GM18508 (cell line): ENCODE results near the gene CFL1.
"Not testable (repeated sequence)": the region's sequence is repeated elsewhere in the genome, so short reads cannot be mapped to it uniquely, and the experiment has no call there.

Experiments
- ATAC-seq: cut with Tn5 transposase; IDR thresholded peaks from one replicate; pipeline ENCODE4 v1.9.1; 2021; ENCODE audit warnings: moderate number of reproducible peaks; ENCODE audit not compliant: insufficient read depth, unreplicated experiment

CFL1 gene

DNA sequence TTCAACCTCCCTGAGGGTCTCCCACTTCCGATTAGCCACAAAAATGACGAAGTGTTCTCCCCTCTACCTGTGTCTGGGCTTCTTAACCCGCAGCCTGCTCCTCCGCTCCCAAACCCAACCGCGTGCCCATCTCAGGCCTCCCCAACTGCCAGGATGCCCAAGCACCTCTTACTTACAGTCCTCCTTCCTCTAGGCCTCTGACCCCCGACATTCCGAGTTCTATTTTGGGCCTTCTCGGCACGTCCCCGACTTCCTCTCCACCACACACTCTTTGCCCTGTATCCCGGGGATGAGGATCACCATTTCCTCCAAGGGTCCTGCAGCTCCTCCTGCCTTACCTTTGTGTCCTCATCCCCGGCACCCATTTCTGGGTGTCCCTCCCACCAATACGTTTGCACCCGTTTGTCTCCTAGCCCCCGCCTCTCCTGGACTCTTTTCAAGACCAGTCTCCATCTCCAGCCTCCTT, 1.9 kb upstream of the CFL1 start:
- ATAC-seq, result no peak

GRCh38 chr11:65859095-65859811, 1.3 kb upstream of the CFL1 start:
- no peak for ATAC-seq

GRCh38 chr11:65858681-65859087, 704 bp upstream of the CFL1 start:
- no peak for ATAC-seq

DNA sequence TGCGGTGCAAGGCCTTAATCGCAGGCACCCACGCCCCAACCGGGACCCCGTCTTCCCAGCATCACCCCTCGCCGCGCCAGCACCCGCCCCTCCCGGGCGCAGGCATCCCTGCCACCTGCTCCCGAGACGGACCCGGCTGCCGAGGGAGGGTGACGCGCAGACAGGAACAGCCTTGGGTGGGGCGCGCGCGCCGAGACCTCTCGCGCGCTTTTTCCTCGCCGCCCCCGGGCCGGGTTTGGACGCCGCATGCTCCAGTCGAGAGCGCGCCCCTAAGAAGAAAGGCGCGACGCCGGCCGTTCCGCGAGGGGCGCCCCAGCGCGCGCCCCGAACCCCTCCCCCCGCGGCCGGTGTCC, 504 bp downstream of the CFL1 start:
- ATAC-seq, result no peak

GRCh38 chr11:65856689-65857499, 1.1 kb downstream of the CFL1 start:
- no peak for ATAC-seq

DNA sequence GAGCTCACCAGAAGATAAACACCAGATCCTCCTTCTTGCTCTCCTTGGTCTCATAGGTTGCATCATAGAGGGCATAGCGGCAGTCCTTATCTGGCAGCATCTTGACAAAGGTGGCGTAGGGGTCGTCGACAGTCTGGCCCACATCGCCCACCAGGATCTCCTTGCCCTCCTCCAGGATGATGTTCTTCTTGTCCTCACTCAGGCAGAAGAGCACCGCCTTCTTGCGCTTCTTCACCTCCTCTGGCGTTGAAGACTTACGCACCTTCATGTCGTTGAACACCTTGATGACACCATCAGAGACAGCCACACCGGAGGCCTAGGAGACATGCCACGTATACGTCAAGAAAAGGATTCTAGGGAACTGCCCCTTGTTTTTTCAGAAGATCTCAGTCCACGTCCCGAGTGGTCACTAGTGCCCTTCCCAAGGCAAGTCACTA, 2.0 kb downstream of the CFL1 start:
- ATAC-seq, result no peak

GRCh38 chr11:65854852-65855837, 2.8 kb downstream of the CFL1 start:
- ATAC-seq, result no peak

DNA sequence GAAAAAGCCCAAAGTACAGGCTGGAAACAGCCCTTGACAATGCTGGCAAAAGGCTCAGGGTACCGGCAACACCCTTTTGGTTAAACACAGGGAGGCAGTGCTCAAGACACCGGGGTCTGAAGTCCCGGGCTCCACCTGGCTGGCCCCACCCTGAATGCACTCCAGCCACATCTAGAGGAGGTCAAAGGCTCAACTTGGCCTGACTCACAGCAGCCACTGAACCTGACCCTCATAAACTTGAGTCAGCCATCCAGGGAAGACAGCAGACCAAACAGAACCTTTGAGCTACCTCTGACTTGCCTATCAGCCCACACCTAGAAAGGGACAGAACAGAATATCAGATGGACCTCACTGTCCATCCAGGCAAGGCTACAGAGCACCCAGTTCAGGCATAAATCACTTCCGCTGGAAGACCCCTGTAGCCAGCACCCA, 3.8 kb downstream of the CFL1 start:
- ATAC-seq, result no peak

DNA sequence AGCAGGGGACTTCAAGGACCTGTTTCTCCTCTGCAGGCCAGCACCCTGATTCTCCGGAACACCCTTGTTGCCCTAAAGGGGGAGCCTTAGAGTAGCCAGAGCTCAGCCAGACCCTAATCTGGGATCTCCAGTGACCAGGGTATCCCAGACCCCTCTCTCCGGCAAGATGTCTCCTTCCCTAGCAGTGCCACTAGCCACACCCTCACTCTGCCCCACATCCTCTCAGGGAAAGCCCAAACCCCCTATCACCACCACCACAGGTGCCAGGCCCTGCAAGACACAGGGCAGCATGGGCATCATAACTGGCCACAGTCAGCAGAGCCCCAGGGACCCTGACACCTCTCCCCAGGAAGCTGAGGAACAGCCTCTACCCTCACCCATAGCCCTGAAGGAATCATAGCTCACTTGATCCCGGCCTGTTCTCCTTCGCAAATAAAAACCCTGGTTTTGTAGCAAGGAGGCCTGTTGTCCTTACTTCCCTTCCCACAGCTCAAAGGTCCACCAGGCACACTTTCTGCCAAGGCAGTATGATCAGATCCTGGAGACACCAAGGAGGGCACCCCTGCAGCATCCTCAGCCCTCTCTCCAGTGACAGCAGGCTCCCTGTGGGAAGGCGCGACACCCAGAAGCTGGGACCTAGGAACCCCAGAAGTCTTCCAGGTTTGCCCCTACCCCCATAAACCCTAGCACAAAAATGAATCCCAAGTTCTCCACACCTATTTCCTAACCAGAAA, 4.6 kb downstream of the CFL1 start:
- no peak for ATAC-seq

GRCh38 chr11:65852508-65853245, 5.3 kb downstream of the CFL1 start:
- ATAC-seq, result no peak

DNA sequence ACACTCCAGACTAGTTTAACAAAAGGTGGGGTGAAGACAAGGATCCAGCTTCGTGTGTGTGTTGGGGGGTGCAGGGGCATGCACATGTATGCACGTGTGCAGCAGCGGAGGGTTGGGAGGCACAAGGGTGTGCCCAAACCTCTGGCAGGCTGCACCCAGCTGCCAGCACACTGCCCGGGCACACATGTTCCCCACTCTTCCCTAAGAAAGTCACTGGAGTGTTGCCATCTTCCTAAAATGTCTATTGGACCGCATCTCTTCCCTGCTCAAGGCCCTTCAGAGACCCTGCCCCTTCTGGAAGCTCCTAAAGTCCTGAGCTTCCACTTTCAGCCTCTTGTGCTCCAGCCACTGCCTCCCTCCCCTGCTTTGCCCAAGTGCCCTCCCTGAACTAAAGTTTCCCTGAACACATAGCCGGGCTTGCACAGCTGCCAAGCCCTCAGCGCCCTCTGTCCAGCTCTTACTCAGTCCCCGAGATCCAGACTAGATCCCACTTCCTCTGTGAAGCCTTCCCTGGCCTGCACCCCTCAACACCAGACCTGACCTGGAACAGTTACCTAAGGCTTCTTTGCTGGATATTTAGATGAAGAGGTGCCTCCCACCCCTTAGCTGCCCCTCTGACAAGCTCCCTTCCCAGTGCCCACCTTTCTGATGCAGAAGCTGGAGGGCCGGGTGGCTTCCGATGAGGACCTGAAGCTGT, 6.0 kb downstream of the CFL1 start:
- ATAC-seq, result no peak

DNA sequence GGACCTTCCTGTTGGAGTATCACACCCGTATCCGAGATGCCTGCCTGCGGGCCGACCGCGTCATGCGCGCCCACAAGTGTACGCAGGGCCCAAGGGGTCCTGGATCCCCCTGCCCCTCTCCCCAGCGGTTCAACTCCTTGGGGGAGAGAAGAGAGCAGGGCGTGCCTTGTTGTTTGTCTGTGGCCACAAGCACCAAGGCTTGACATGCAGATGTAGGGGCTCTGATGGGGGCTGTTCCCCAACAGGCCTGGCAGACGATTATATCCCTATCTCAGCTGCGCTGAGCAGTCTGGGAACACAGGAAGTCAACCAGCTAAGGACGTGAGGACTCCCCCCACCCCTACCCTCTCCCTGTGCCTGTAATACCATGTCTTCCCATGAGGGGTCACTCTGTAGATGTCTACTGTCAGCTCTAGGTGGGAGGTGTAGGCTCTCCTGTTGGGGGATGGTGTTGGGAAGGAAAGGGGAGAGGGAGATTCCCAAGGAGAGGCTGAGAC, 6.8 kb downstream of the CFL1 start:
- no peak for ATAC-seq

GRCh38 chr11:65850217-65851082, 7.5 kb downstream of the CFL1 start:
- ATAC-seq, result no peak

DNA sequence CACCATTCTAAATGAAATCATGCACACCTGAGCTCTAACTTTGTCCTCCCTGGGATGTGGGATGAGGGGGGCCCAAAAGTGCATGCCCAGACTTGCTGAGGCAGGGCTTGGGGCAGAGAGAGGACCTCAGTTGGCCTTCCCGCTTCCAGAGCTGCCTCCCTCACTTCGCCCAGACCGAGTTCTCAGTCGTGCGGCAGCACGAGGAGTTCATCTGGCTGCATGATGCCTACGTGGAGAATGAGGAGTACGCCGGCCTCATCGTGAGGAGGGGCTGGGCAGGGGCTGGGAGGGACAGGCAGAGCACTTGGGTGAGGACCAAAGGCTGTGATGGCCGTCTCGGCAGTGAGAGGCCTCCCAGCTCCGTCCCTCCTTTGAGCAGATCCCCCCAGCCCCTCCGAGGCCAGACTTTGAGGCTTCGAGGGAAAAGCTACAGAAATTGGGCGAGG, 8.2 kb downstream of the CFL1 start:
- ATAC-seq, result no peak

- ATAC-seq, result no peak
Observed at GRCh38 chr11:65849366-65849765, 8.6 kb downstream of the CFL1 start.

DNA sequence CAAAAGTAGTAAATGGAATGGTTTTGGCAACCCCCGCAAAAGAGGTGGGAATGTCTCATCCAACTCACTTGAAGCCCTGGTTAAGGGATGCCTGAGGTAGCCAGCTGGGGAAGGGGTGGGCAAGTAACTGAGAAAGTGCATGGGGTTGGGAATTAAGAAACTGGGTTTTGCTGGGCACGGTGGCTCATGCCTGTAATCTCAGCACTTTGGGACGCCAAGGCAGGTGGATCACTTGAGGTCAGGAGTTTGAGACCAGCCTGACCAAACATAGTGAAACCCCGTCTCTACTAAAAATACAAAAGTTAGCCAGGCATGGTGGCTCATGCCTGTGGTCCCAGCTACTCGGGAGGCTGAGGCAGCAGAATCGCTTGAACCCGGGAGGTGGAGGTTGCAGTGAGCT, 9.3 kb downstream of the CFL1 start:
- ATAC-seq, result not testable (repeated sequence)

GRCh38 chr11:65847746-65848145, 10.2 kb downstream of the CFL1 start:
- no peak for ATAC-seq
